ENCODE measurements around the gene HSPA9.
A peak's percentile ranks its signal among the peaks of the same experiment; 100 is the strongest.

Gene HSPA9

DNA sequence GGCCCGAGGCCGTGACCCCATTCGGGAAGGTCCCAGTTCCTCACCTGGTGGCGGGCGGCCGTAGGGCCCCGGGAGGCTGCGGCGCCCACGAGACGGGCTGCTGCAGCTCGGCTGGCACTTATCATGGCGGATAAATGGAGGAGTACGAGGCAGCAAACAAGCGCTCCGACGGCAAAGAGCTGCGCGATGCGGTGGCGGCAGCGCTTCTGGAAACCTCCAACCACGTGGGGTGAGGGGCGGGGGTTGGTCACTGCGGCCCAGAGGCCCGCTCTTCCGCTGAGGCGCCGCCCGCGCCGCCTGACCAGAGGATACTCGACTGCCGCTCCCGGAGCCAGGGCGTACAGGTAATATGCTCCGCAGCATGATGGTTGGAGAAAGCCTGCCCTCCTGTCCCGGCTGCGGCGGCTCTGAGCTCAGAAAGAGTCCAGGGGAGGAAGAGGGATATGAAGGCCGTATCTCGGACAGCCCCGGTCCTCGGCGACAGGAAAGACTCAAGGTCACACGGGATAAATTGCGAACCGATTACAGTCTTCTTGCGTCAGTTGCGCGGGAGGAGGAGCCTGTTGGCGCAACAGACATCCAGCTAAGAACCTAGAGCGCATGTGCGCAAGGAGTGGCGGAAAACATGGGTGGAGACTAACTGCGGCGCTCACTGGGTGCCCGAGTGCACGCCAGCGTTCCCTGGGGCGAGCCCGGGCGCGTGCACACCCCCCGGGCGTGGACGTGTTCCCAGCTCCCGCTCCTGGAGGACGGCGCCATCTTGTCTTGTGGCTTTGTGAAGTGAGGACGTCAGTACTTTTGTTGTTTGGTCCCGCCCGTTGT lies at the start of gene HSPA9:
Gene HSPA9 (minus strand): TSS at position 208 of the 822 bp plus-strand sequence. CDS start 83 bp downstream, at position 125.
- peak; percentile 98 for DNase-seq
- Histone ChIP-seq H3K27ac (peak within 1 kb of the TSS; percentile 100), H3K4me3 (ENCODE audit: low read depth, low read length) (peak within 1 kb of the TSS; percentile 100), H3K27me3 (ENCODE audit: insufficient read depth, low read depth, severe bottlenecking) (no peaks in the 10 kb centered on the region), H3K9me3 (ENCODE audit: severe bottlenecking) (peaks cover 7% of the 10 kb centered on the region), H3K36me3 (peaks cover 44% of the 10 kb centered on the region)
- TF ChIP-seq, protein P1, sequence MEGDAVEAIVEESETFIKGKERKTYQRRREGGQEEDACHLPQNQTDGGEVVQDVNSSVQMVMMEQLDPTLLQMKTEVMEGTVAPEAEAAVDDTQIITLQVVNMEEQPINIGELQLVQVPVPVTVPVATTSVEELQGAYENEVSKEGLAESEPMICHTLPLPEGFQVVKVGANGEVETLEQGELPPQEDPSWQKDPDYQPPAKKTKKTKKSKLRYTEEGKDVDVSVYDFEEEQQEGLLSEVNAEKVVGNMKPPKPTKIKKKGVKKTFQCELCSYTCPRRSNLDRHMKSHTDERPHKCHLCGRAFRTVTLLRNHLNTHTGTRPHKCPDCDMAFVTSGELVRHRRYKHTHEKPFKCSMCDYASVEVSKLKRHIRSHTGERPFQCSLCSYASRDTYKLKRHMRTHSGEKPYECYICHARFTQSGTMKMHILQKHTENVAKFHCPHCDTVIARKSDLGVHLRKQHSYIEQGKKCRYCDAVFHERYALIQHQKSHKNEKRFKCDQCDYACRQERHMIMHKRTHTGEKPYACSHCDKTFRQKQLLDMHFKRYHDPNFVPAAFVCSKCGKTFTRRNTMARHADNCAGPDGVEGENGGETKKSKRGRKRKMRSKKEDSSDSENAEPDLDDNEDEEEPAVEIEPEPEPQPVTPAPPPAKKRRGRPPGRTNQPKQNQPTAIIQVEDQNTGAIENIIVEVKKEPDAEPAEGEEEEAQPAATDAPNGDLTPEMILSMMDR (IDR thresholded peaks at IDR 0.05; ENCODE audit: low read depth, low read length) = no peak

DNA sequence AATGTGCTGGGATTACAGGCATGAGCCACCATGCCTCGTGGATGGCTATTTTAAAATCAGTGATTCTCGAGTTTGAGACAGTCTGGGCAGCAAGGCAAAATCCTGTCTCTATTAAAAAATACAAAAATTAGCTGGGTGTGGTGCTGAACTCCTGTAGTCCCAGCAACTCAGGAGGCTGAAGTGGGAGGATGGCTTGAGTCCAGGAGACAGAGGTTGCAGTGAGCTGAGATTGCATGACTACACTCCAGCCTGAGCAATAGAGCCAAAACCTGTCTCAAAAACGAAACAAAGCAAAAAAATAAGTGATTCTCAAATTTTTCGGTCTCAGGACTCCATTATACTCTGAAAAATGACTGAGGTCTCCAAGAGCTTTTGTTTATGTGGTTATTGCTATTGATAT lies 47.9 kb upstream of the HSPA9 start:
- TF ChIP-seq, protein P1 (IDR thresholded peaks at IDR 0.05; ENCODE audit: low read depth, low read length) = no peak
- no peaks in the 10 kb centered on the region for H3K36me3 ChIP-seq
- no peaks in the 10 kb centered on the region for H3K9me3 ChIP-seq (ENCODE audit: severe bottlenecking)
- no peak for DNase-seq
- H3K27ac ChIP-seq = no peak overlapping the region
- H3K27me3 ChIP-seq (ENCODE audit: insufficient read depth, low read depth, severe bottlenecking) = no peaks in the 10 kb centered on the region
- H3K4me3 ChIP-seq (ENCODE audit: low read depth, low read length) = no peak overlapping the region

DNA sequence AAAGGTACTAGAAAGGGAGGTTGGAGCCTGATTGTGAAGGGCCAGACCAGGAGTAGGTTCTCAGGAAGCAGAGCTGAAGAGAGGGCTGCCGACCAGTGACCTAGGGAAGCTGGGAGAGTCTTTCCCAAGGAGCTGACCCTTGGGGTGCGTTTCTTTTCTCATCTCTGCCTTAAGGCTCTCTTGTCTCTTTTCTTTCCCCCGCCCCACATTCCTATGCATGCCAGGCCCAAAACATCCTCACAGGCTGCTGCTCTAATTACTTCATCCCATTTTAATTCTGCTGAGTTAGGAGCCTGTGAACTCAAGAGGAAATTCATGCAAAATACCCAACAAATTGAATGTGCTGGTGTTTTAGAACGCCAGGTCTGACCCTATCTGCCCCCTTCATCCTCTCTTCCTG lies 46.9 kb upstream of the HSPA9 start:
- H3K9me3 ChIP-seq (ENCODE audit: severe bottlenecking) = no peaks in the 10 kb centered on the region
- no peak overlapping the region for H3K4me3 ChIP-seq (ENCODE audit: low read depth, low read length)
- no peak for DNase-seq
- no peaks in the 10 kb centered on the region for H3K27me3 ChIP-seq (ENCODE audit: insufficient read depth, low read depth, severe bottlenecking)
- TF ChIP-seq, protein P1 (IDR thresholded peaks at IDR 0.05; ENCODE audit: low read depth, low read length) = no peak
- H3K36me3 ChIP-seq = no peaks in the 10 kb centered on the region
- no peak overlapping the region for H3K27ac ChIP-seq

DNA sequence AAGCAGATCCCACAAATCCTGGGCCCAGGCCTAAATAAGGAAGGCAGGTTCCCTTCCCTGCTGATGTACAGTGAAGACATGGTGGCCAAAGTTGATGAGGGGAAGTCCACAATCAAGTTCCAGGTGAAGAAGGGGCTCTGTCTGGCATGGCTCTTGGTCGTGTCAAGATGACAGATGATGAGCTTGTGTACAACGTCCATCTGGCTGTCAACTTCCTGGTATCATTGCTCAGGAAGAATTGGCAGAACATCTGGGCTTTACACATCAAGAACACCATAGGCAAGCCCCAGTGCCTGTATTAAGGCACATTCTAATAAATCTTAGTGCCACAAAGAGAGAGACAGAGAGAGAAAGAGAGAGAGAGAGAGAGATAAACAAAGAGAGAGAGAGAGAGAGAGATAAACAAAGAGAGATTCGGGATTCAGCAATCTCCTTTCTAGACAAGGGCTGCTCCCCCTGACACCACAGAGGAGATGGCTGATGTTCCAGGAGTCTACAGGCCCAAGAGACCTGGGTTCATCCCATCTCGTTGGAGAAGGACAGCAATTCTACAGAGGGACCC lies 45.5 kb upstream of the HSPA9 start:
- no peaks in the 10 kb centered on the region for H3K9me3 ChIP-seq (ENCODE audit: severe bottlenecking)
- no peaks in the 10 kb centered on the region for H3K36me3 ChIP-seq
- TF ChIP-seq, protein P1 (IDR thresholded peaks at IDR 0.05; ENCODE audit: low read depth, low read length) = no peak
- H3K4me3 ChIP-seq (ENCODE audit: low read depth, low read length) = no peak overlapping the region
- no peak for DNase-seq
- no peaks in the 10 kb centered on the region for H3K27me3 ChIP-seq (ENCODE audit: insufficient read depth, low read depth, severe bottlenecking)
- no peak overlapping the region for H3K27ac ChIP-seq

DNA sequence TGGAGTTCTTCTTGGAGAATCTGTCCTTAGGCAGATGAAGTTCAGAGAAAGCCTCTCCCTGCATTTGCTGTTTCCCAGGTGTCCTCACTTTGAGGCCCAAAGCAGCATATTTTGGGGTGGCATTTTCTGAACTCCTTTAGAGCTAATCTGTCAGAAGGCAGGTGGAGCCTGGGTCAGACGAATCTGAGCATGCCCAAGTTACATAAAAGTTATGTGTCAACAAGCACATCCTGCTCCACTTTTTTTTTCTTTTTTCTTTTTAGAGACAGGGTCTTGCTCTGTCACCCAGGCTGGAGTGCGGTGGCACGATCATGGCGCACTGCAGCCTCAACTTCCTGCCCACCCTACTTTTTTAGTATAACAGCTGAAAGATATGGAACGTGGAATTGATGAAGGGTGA lies 41.3 kb upstream of the HSPA9 start:
- Histone ChIP-seq H3K9me3 (ENCODE audit: severe bottlenecking) (no peaks in the 10 kb centered on the region), H3K4me3 (ENCODE audit: low read depth, low read length) (no peak overlapping the region), H3K27ac (no peak overlapping the region), H3K27me3 (ENCODE audit: insufficient read depth, low read depth, severe bottlenecking) (no peaks in the 10 kb centered on the region), H3K36me3 (no peaks in the 10 kb centered on the region)
- no peak for DNase-seq
- TF ChIP-seq, protein P1 (IDR thresholded peaks at IDR 0.05; ENCODE audit: low read depth, low read length) = no peak
